ENCODE data around the gene SPOCK1. TPM values are rescaled to one million over a fixed set of nuclear protein-coding genes. Genes with fewer than 3 reads are reported as not detected.

The SPOCK1 gene
- total and polyA plus RNA-seq, 8 donors: 0.46 to 15.6 (median 9.2) TPM

- Histone ChIP-seq H3K27ac (no peak overlapping the region), H3K27me3 (peaks cover 0 to 7% (median 0%) of the 10 kb centered on the region in 3 donors), H3K9me3 (no peaks in the 10 kb centered on the region), H3K4me1 (no peaks in the 10 kb centered on the region), H3K36me3 (no peaks in the 10 kb centered on the region), H3K4me3 (no peak overlapping the region)
- no peak for DNase-seq
- WGBS, 5 donors: 82 to 88% (median 85%) methylated on average over 7 of the region's 7 CpGs
- TF ChIP-seq POLR2AphosphoS5 (IDR thresholded peaks at IDR 0.05) (no peak), CTCF (IDR thresholded peaks at IDR 0.05) (no peak), POLR2A (IDR thresholded peaks at IDR 0.05) (no peak), EP300 (IDR thresholded peaks at IDR 0.05) (no peak)
- intact Hi-C loops (cut with DNase I; ENCODE audit: low total_unique reads): no loop called here
Observed at GRCh38 chr5:137001026-137001569, 498.0 kb downstream of the SPOCK1 start.

- H3K4me1 ChIP-seq: no peaks in the 10 kb centered on the region
- H3K4me3 ChIP-seq: no peak overlapping the region
- intact Hi-C loops (cut with DNase I; ENCODE audit: low total_unique reads): no loop called here
- WGBS, 5 donors: 64 to 75% (median 72%) methylated on average over 5 of the region's 5 CpGs
- peaks cover 0 to 7% (median 0%) of the 10 kb centered on the region in 3 donors for H3K27me3 ChIP-seq
- DNase-seq: no peak
- TF ChIP-seq CTCF (IDR thresholded peaks at IDR 0.05) (no peak), POLR2A (IDR thresholded peaks at IDR 0.05) (no peak), POLR2AphosphoS5 (IDR thresholded peaks at IDR 0.05) (no peak), EP300 (IDR thresholded peaks at IDR 0.05) (no peak)
- no peaks in the 10 kb centered on the region for H3K9me3 ChIP-seq
- no peak overlapping the region for H3K27ac ChIP-seq
- H3K36me3 ChIP-seq: no peaks in the 10 kb centered on the region
Observed at GRCh38 chr5:136999787-137000186, 499.3 kb downstream of the SPOCK1 start.

GRCh38 chr5:136998854-136999357, 500.2 kb downstream of the SPOCK1 start:
- intact Hi-C loops (cut with DNase I; ENCODE audit: low total_unique reads): no loop called here
- no peaks in the 10 kb centered on the region for H3K36me3 ChIP-seq
- peaks cover 0 to 7% (median 0%) of the 10 kb centered on the region in 3 donors for H3K27me3 ChIP-seq
- H3K9me3 ChIP-seq: no peaks in the 10 kb centered on the region
- no peaks in the 10 kb centered on the region for H3K4me1 ChIP-seq
- TF ChIP-seq CTCF (IDR thresholded peaks at IDR 0.05) (no peak), POLR2AphosphoS5 (IDR thresholded peaks at IDR 0.05) (no peak), EP300 (IDR thresholded peaks at IDR 0.05) (no peak), POLR2A (IDR thresholded peaks at IDR 0.05) (no peak)
- no peak overlapping the region for H3K4me3 ChIP-seq
- no peak overlapping the region for H3K27ac ChIP-seq
- 33 to 58% (median 48%) methylated on average over 6 of the region's 6 CpGs for WGBS, 5 donors
- DNase-seq: peak in 1 of 2 donors; percentile 48

GRCh38 chr5:136994154-136994553, 505.0 kb downstream of the SPOCK1 start:
- DNase-seq: no peak
- intact Hi-C loops (cut with DNase I; ENCODE audit: low total_unique reads): no loop called here
- 39 to 75% (median 62%) methylated on average over 5 of the region's 5 CpGs for WGBS, 5 donors

More at GRCh38 chr5:136994154-136994553, 505.0 kb downstream of the SPOCK1 start:
- H3K9me3 ChIP-seq: no peaks in the 10 kb centered on the region
- H3K27ac ChIP-seq: no peak overlapping the region
- H3K4me1 ChIP-seq: no peaks in the 10 kb centered on the region
- H3K36me3 ChIP-seq: no peaks in the 10 kb centered on the region
- TF ChIP-seq EP300 (IDR thresholded peaks at IDR 0.05) (no peak), CTCF (IDR thresholded peaks at IDR 0.05) (no peak), POLR2A (IDR thresholded peaks at IDR 0.05) (no peak), POLR2AphosphoS5 (IDR thresholded peaks at IDR 0.05) (no peak)
- no peak overlapping the region for H3K4me3 ChIP-seq
- no peaks in the 10 kb centered on the region for H3K27me3 ChIP-seq

Measured in stomach (tissue), 9 donors.